IMR-90 (cell line): ENCODE results near the gene CCSER2.

Source experiments
- BHLHE40 ChIP-seq: fragments of 150-350 bp; IDR thresholded peaks from 2 replicates; pipeline ENCODE4 v1.6.1; 2016; ENCODE audit warnings: mild to moderate bottlenecking, low read depth, low read length
- CEBPB ChIP-seq: IDR thresholded peaks from 2 replicates; pipeline ENCODE4 v1.6.1; 2012; ENCODE audit warnings: low read depth, low read length, improper control_type of control experiment
- CTCF ChIP-seq: conservative IDR thresholded peaks from 2 replicates; pipeline ENCODE4 v1.5.1; 2012; ENCODE audit warnings: mild to moderate bottlenecking, low read depth, low read length, improper control_type of control experiment
- ELK1 ChIP-seq: fragments of 150-350 bp; IDR thresholded peaks from 2 replicates; pipeline ENCODE4 v1.6.1; 2016; ENCODE audit warnings: low read depth, mild to moderate bottlenecking, low read length, moderate library complexity, borderline replicate concordance
- FOS ChIP-seq: fragments of 150-350 bp; IDR thresholded peaks from 2 replicates; pipeline ENCODE4 v1.6.1; 2016; ENCODE audit warnings: low read depth, low read length
- MAZ ChIP-seq: IDR thresholded peaks from 2 replicates; pipeline ENCODE4 v1.6.1; 2012; ENCODE audit warnings: low read depth, mild to moderate bottlenecking, low read length, improper control_type of control experiment, moderate library complexity, borderline replicate concordance
- MXI1 ChIP-seq: IDR thresholded peaks from 2 replicates; pipeline ENCODE4 v1.6.1; 2012; ENCODE audit warnings: low read depth, mild to moderate bottlenecking, low read length, moderate library complexity, borderline replicate concordance
- POLR2A ChIP-seq: IDR thresholded peaks from 2 replicates; pipeline ENCODE4 v1.6.1; 2012; ENCODE audit warnings: mild to moderate bottlenecking, low read depth, low read length
- SMC3 ChIP-seq: fragments of 150-350 bp; IDR thresholded peaks from 2 replicates; pipeline ENCODE4 v1.6.1; 2016; ENCODE audit warnings: low read depth, mild to moderate bottlenecking, antibody characterized with exemption, low read length, moderate library complexity
- USF2 ChIP-seq: fragments of 150-350 bp; IDR thresholded peaks from 2 replicates; pipeline ENCODE4 v1.6.1; 2017; ENCODE audit warnings: mild to moderate bottlenecking, antibody characterized with exemption, low read length, low read depth

GRCh38 chr10:84328418-84329195, at the start of gene CCSER2:
- TF ChIP-seq CTCF, result no peak
- TF ChIP-seq SMC3, result no peak
- TF ChIP-seq POLR2A, result peak; percentile 95
- TF ChIP-seq MAZ, result peak; percentile 92; the same call in 1 of the 2 replicates
- TF ChIP-seq USF2, result peak; percentile 52; the same call in 1 of the 2 replicates
- 0 out of 2 replicates have a peak, but pooled peaks have one; percentile 10 for TF ChIP-seq BHLHE40
- TF ChIP-seq CEBPB, result no peak
- TF ChIP-seq ELK1, result no peak
- no peak for TF ChIP-seq MXI1
- no peak for TF ChIP-seq FOS
